Upper lobe of left lung (tissue), 4 donors: ENCODE results near the gene NLGN1.

ENCODE experiments used
- CTCF ChIP-seq, 6 experiments: fragments of 450-650 bp in 4 of 6; fragments of 200-600 bp in 2 of 6; sonication (generic) in 2 of 6; IDR thresholded peaks; one replicate each; pipeline ENCODE4 v1.5.1; 2016 to 2019; ENCODE audit warnings: antibody characterized with exemption in 6 of 6
- POLR2AphosphoS5 ChIP-seq, 2 donors: sonication (generic); formaldehyde crosslinking; IDR thresholded peaks; one replicate each; pipeline ENCODE4 v1.5.1; 2017; ENCODE audit warnings: antibody characterized with exemption in 2 of 2

- TF ChIP-seq CTCF (IDR thresholded peaks at IDR 0.05) (no peak), POLR2AphosphoS5 (IDR thresholded peaks at IDR 0.05) (no peak)
Observed at GRCh38 chr3:173587055-173587454, 189.5 kb downstream of the NLGN1 start.
